Stimulated activated naive CD4-positive, alpha-beta T cell treated with Interleukin-2 at 50 U/mL for 16 hours (primary cell): ENCODE data around the gene HMGA1.

Source experiments
- DNase-seq: peaks from one replicate; lab custom pipeline; 2025; lab: John Stamatoyannopoulos, UW

HMGA1 gene

DNA sequence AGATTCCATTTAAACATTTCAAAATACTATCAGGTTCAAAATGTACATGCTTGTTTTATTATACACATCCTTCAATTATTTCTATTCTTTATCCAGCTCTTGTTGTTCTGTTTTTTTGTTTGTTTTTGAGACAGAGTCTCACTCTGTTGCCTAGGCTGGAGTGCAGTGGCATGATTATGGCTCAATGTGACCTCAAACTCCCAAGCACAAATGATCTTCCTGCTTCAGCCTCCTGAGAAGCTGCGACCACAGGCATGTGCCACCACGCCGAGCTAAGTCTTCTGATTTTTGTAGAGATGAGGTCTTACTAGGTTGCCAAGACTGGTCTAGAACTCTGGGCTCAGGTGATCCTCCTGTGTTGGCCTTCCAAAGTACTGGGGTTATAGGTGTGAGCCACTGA lies 56.3 kb downstream of the HMGA1 start:
- DNase-seq = no peak

GRCh38 chr6:34295721-34296120 lies 59.0 kb downstream of the HMGA1 start:
- DNase-seq = no peak
